NCI-H187 (cell line): Measurements from ENCODE around the gene GRK3.

Experiments
- DNase-seq, 2 experiments: peaks; one replicate each; lab custom pipeline; 2025; lab: John Stamatoyannopoulos, UW

Gene GRK3

DNA sequence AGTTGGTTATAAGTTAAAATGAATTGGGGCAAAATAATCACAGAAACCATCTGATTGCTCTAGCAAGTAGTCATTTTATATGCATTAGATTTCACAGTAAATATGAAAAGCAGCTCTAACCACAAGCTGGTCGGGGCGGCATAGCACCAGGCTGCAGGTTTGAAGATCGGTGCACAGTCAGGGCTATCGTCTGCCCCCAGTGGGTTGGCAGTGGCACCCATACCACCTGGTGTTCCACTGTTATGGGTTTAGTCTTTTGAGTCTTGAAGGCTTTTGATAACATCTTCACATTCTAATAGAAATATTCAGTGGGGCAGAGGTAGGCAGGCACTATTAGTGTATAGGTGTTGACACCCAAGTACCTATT is 62.1 kb downstream of the GRK3 start:
- DNase-seq: no peak

DNA sequence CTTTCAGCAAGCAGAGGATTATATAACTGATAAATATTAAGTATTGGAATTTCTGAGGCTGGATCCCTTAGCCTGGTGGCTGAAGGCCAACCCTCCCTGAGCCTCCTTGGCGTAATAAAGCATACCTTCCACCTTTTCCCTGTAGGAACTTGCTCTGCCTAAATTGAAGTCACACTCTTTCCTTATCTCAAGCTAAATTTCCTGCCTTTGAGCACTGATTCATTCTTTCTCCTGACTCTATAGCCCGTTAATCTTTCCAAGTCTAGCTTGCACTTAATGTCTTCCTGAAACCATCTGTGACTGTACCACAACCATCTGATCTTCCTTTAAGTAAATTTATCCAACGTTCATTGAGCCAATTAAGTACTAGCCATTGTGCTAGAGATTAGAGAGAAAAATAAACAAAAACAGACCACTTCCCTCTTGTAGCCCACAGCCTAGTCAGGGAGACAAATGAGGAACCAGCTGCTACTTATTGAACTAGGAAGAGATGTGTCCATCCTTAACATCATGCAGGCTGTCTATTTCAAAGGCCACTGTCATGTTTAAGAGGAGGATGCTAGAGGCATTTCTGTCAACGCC is 62.9 kb downstream of the GRK3 start:
- DNase-seq: no peak

DNA sequence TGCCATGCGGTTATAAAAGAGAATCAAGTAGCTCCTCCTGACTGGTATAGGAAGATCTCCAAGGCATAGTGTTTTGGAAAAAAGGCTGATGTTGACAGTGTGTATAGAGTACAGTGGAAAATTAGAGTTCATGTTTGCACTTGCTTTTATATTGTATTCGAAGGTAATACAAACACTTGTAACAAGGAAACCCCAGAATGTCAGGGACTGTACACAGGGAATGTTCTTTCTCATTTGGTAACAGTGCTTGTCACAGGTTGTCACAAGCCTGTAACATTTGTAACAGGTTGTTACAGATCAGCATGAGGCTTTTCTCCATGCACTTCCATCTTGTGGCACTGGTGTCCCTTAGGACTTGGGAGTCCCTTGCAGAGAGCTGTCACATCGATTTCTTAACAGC is 64.0 kb downstream of the GRK3 start:
- DNase-seq: no peak

- no peak for DNase-seq
Measured at GRCh38 chr22:25629613-25630012, 65.1 kb downstream of the GRK3 start.

GRCh38 chr22:25630447-25630846 is 66.0 kb downstream of the GRK3 start:
- no peak for DNase-seq

DNA sequence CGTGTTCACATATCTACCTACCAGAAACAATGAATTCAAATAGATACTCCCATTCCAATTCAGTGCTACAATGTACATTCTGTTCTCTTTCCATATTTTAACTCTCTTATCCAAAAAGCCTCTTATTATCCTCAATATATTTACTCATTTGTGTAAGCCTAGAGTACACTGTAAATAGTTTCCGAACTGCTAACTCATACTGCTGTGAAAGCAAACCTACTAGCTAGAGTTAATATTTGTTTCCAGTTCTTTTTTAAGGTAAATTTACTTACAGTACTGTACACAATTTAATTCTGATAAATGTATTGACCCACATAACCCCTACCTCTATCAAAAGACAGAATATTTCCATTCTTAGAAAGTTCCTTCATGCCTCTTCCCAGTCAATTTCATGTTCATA is 71.8 kb downstream of the GRK3 start:
- no peak for DNase-seq

GRCh38 chr22:25637032-25637431 is 72.6 kb downstream of the GRK3 start:
- no peak for DNase-seq

DNA sequence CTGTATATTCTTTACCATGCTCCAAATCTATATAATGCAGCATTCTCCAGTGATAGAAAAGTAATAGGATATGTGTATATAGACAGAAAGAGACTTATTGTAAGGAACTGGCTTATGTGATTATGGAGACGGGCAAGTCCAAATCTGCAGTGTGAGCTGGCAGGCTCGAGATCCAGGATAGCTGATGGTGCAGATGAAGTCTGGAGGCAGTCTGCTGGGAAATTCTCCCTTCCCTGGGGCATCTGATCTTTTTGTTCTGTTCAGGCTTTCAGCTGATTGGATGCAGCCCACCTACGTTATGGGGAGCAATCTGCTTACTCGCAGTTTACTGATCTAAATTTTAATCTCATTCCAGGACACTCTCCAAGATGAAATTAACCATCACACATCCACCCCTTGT is 73.2 kb downstream of the GRK3 start:
- DNase-seq: no peak

GRCh38 chr22:25638638-25639037 is 74.2 kb downstream of the GRK3 start:
- no peak for DNase-seq

DNA sequence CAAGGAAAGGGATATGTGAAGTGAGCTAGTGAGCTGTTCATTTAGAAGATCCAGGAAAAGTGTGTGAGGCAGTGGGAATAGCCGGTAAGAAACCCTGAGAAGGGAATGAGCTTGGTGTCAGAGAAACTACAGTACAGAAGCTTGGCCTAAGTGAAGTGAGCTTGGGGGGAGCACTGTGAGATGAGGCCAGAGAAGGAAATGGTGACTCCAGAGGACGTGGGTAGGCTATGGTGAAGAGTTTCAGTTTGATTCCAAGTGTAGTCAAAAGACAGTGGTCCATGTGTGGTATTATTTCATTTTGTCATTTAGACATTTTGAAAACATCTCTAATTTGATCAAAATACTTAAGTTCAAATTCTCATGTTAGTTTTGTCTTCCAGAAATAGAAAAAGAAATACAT is 77.2 kb downstream of the GRK3 start:
- no peak for DNase-seq

- no peak for DNase-seq
Measured at GRCh38 chr22:25643232-25644000, 78.9 kb downstream of the GRK3 start.

DNA sequence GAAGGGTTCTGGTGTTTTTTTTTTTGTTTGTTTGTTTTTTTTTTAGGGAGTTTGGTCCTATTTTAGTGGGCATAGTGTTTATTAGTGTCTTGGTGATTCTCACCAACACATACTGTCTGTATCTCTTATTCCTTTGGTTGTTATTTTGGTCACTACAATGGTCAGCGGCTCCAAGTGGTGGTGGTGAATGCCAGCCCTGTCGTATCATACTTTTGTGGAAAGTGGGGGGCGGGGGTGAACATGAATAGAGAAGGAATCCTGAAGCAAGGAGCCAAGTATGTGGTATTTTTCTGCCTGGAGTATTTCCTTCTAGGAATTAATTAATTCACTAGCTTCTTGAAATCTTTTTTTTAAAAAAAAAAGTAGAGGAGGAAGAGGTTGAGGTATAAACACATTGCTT is 79.6 kb downstream of the GRK3 start:
- no peak for DNase-seq

- DNase-seq: no peak
Measured at GRCh38 chr22:25645266-25645665, 80.8 kb downstream of the GRK3 start.

GRCh38 chr22:25645964-25646363 is 81.5 kb downstream of the GRK3 start:
- DNase-seq: no peak

- no peak for DNase-seq
Measured at GRCh38 chr22:25650833-25651232, 86.4 kb downstream of the GRK3 start.

DNA sequence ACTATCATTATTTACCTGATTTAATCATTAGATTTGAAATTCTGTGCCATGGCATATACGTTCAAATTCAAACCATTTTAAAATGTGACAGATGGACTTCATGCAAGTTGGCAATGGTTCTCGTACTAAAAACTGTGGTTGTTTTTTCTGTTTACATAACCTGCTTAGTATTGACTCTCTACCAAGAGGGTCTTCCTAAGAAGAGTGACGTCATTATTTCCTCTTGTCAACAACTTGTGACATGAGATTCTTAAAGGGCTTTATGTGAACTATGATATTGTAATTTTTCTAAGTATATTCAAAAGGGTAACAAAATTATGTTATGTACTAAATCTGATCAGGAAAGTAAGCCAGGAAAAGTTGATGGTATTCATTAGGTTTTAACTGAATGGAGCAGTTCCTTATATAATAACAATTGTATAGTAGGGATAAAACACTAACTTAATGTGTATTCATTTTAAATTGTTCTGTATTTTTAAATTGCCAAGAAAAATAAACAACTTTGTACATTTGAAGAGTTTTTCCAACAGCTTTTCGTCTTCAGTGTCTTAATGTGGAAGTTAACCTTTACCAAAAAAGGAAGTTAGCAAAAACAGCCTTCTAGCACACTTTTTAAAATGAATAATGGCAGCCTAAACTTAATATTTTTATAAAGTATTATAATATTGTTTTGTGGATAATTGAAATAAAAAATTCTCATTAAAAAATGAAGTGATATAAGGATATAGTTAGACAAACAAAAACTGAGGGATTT is 87.0 kb downstream of the GRK3 start:
- no peak for DNase-seq

DNA sequence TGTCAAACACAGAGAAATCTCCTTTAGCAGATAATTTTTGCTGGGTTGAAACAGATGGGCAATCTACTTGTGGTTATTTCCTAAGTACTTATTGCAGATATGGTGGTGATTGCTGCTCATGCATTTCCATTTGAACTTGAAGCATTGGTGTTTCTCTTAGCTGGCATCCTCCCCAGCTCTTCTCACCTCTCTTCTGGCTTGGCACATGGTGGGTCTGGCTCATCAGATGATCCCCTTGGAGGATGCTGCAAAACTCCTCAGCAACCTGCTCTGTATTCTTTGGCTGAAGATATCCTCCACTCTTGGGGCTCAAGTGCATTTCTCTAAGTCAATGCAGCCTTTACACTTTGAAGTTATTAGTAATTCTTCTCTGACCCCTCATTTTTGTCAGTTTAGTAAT is 90.2 kb downstream of the GRK3 start:
- DNase-seq: no peak

GRCh38 chr22:25655371-25655935 is 91.0 kb downstream of the GRK3 start:
- DNase-seq: no peak

GRCh38 chr22:25656724-25657123 is 92.2 kb downstream of the GRK3 start:
- no peak for DNase-seq

DNA sequence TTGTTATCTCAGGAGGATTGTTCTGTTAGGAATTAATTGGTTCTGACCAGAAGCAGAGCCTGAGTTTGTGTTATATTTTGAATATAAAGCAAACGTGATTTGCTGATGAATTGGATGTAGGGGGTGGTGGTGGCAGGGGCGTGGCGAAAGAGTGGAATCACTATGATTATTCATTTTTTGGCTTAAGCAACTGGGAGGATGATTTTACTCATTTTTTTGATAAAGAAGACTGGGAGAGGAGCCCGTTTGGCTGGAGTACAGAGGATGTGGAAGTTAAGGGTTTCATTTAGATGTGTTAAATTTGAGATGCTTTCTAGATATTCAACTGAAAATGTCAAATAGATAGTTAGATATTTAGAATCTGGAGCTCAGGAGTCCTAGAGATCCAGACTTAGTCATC is 94.2 kb downstream of the GRK3 start:
- no peak for DNase-seq

GRCh38 chr22:25659413-25659812 is 94.9 kb downstream of the GRK3 start:
- DNase-seq: no peak

DNA sequence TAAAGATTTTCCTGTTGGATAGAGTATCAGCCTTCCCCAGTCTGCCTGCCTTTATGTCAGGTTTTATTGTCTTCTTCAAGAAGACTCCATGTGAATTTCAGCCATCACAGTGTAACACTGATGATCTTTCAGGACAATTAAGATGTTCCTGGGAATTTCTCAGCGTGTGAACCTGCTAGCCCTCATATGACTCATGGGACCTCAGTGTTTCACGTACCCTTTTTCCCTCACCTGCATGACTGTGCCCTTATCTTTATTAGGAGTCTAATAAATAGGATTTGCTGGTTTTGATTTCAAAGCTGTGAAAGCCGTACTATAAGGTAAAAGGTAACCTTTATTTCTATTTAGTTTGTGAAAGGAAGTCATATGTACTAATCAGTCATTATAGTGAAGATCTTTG is 95.9 kb downstream of the GRK3 start:
- DNase-seq: no peak

- DNase-seq: no peak
Measured at GRCh38 chr22:25661073-25661472, 96.6 kb downstream of the GRK3 start.
